Lower lobe of right lung (tissue), 2 donors: ENCODE measurements around the gene IREB2. TPM values are rescaled to one million over a fixed set of nuclear protein-coding genes. Genes with fewer than 3 reads are reported as not detected.
"Not testable (repeated sequence)": the region's sequence is repeated elsewhere in the genome, so short reads cannot be mapped to it uniquely, and the experiment has no call there.

ENCODE experiments used
- ATAC-seq, 2 donors: fragments of 200-7000 bp; cut with Tn5 transposase; one replicate each; pipeline ENCODE4 v1.9.1; 2020 to 2022; ENCODE audit warnings: mild to moderate bottlenecking in 2 of 2, moderate library complexity in 2 of 2
- DNase-seq: peaks from one replicate; pipeline ENCODE4 v3.0.0-alpha.2; 2020
- H3K27ac ChIP-seq: fragments of 200-600 bp; one replicate; pipeline ENCODE4 v1.8.0; 2022
- H3K27me3 ChIP-seq: fragments of 200-600 bp; one replicate; pipeline ENCODE4 v1.8.0; 2022; ENCODE audit warnings: low read depth
- H3K36me3 ChIP-seq: fragments of 200-600 bp; one replicate; pipeline ENCODE4 v1.8.0; 2022; ENCODE audit warnings: mild to moderate bottlenecking
- H3K4me1 ChIP-seq: fragments of 200-600 bp; one replicate; pipeline ENCODE4 v1.8.0; 2022
- H3K4me3 ChIP-seq: fragments of 200-600 bp; one replicate; pipeline ENCODE4 v1.8.0; 2022; ENCODE audit warnings: mild to moderate bottlenecking
- H3K9me3 ChIP-seq: fragments of 200-600 bp; one replicate; pipeline ENCODE4 v1.8.0; 2022
- intact Hi-C: fragments of 100-400 bp; cut with DNase I; formaldehyde crosslinking; loops from one replicate; pipeline ENCODE4 v1.11.0; 2022
- total RNA-seq: library from RNA; stranded (reverse); fragmentation: NEBNext Ultra II Directional; extraction: Animal tissue kit (Norgen Biotek cat#: 25700); gene quantifications from one replicate; pipeline ENCODE4 v1.2.1, GENCODE V29; 2021
- TF ChIP-seq, protein P1 (sequence below): fragments of 200-600 bp; IDR thresholded peaks from one replicate; pipeline ENCODE4 v1.8.0; 2022; ENCODE audit warnings: antibody characterized with exemption, mild to moderate bottlenecking
- donor health status: DM: no; HTN: yes; CAD: no; lungs with severe emphysema.

IREB2 gene
- total RNA-seq, 1 donor from 2014 or later, result 56.4 TPM

DNA sequence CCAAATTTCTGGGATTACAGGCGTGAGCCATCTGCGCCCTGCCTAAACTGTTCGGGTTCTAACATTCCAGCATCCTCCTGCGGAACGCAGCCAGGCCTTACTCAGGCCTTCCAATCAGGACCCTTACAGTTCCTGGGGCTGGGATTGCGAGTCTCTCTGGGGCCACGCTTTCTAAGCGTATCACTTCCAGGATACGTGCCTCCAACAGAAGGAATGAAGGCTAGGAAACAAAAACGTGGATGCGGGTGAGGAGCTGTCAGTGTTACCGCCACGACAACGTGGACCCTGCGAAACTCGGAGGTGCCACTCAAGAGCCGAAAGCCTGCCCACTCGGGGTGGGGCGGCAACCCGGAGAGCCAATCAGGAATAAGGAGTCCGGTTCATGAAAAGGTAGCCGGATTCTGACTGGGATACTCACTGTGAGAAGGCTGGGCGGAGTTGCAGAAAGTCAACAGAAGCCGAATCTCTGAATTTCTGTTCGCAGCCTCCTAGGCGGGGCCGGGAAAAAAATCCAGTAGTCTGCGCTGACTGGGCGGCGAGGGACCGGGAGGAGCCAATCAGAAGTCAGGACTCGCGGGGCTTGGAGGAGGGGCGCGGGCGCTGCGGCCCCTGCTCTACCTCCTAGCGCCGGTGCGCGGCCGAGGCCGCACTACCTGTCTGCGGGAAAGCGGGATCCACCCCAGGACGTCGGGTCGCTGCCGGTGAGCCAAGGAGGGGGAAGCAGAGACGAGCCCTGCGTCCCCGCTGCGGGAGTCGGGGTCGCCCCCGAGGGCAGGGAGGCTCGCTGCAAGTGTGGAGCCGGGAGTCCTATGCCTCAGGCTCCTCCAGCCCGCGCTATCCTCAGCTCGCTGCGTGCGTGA lies 69.2 kb downstream of the IREB2 start, which contains the start of gene HYKK:
Gene HYKK (plus strand): TSS at position 607 of the 860 bp plus-strand sequence. CDS start 5,512 bp downstream, outside the sequence.
- H3K9me3 ChIP-seq, result no peaks in the 10 kb centered on the region
- H3K4me3 ChIP-seq, result peak within 1 kb of the TSS; percentile 94
- TF ChIP-seq, protein P1, sequence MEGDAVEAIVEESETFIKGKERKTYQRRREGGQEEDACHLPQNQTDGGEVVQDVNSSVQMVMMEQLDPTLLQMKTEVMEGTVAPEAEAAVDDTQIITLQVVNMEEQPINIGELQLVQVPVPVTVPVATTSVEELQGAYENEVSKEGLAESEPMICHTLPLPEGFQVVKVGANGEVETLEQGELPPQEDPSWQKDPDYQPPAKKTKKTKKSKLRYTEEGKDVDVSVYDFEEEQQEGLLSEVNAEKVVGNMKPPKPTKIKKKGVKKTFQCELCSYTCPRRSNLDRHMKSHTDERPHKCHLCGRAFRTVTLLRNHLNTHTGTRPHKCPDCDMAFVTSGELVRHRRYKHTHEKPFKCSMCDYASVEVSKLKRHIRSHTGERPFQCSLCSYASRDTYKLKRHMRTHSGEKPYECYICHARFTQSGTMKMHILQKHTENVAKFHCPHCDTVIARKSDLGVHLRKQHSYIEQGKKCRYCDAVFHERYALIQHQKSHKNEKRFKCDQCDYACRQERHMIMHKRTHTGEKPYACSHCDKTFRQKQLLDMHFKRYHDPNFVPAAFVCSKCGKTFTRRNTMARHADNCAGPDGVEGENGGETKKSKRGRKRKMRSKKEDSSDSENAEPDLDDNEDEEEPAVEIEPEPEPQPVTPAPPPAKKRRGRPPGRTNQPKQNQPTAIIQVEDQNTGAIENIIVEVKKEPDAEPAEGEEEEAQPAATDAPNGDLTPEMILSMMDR, result peak; percentile 7
- DNase-seq, result peak; percentile 92
- H3K4me1 ChIP-seq, result peaks cover 11% of the 10 kb centered on the region
- peak within 1 kb of the TSS; percentile 19 for H3K27ac ChIP-seq
- H3K27me3 ChIP-seq, result no peaks in the 10 kb centered on the region
- intact Hi-C loops, result no loop called here
- peak; percentile 99 for ATAC-seq
- H3K36me3 ChIP-seq, result no peaks in the 10 kb centered on the region

DNA sequence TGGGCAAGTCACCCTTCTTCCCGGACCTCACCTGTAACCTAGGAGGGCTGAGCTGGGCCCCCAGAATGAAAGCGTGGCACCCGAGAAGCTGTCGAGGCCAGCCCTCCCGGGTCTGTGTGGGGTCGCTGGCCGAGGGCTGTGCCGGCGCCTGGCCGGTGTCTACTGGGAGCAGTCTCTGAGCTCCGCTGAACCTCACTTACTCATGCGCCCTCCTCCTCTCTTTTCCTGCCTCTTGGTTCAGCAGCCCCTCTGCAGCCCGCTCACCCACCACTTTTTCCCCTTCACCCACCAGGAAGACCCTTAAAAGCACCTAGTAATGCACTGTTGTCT lies 69.8 kb downstream of the IREB2 start:
- Histone ChIP-seq H3K27me3 (no peaks in the 10 kb centered on the region), H3K9me3 (no peaks in the 10 kb centered on the region), H3K36me3 (no peaks in the 10 kb centered on the region), H3K27ac (peak overlapping the region; percentile 19), H3K4me1 (peaks cover 11% of the 10 kb centered on the region), H3K4me3 (peak overlapping the region; percentile 94)
- ATAC-seq (peak; percentile 52 to 54), DNase-seq (no peak)
- intact Hi-C loops, result no loop called here
- TF ChIP-seq, protein P1, result no peak

DNA sequence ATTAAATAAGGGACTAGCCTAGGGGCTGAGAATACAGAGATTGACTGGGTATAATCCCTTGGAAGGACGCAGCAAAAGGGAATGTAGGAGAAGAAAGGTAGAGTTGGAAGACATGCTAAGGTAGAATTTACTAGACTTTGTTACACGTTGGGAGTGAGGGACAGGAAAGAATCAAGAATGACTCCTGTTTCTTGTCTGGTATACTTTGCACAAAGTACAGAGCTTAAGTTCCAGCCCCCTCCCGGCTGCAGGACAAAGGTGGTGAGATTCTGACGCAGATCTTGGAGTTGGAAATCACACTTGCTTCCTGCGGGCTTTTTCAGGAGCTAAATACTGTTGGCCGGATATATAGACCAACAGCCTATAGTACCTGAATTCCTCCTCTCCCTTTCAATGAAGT lies 70.3 kb downstream of the IREB2 start:
- Histone ChIP-seq H3K4me1 (peaks cover 11% of the 10 kb centered on the region), H3K36me3 (no peaks in the 10 kb centered on the region), H3K9me3 (no peaks in the 10 kb centered on the region), H3K27ac (no peak overlapping the region), H3K4me3 (peak overlapping the region; percentile 94), H3K27me3 (no peaks in the 10 kb centered on the region)
- TF ChIP-seq, protein P1, result no peak
- no peak for ATAC-seq
- no peak for DNase-seq
- intact Hi-C loops, result no loop called here

DNA sequence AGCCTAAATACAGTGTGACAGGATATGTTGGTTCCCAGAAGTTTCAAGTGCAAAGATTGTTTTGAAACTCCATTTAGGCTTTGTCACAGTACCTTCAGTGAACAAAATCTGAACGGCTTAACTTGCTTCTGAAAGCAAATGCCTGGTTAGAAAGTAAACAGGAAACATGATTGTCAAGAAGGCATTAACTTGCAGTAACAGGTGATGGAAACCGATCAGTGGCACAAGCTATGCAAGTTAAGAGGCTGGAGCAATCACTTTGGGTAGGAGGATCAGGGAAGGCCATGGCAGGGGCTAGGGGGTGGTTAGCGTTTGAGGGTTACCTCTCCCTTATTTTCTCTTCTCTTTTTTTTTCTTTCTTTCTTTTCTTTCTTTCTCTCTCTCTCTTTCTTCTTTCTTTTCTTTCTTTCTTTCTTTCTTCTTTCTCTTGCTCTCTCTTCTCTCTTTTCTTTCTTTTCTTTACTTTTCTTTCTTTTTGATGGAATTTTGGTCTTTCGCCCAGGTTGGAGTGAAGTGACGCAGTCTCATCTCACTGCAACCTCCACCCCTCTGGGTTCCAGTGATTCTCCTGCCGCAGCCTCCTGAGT lies 71.8 kb downstream of the IREB2 start:
- TF ChIP-seq, protein P1, result no peak
- Histone ChIP-seq H3K27ac (no peak overlapping the region), H3K36me3 (no peaks in the 10 kb centered on the region), H3K27me3 (no peaks in the 10 kb centered on the region), H3K4me3 (no peak overlapping the region), H3K4me1 (peaks cover 11% of the 10 kb centered on the region), H3K9me3 (no peaks in the 10 kb centered on the region)
- DNase-seq, result no peak
- intact Hi-C loops, result no loop called here
- ATAC-seq, result no peak

DNA sequence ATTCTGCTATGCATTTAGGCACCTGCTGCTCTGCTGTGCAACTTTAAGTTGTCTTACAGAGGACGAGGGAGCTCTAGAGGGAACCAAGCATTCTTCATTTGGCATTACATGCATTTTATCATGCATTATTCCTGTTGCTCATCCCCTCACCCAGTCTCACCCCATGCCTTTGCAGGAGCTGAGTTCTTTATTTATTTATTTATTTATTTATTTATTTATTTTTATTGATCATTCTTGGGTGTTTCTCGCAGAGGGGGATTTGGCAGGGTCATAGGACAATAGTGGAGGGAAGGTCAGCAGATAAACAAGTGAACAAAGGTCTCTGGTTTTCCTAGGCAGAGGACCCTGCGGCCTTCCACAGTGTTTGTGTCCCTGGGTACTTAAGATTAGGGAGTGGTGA lies 82.0 kb downstream of the IREB2 start:
- intact Hi-C loops, H3K4me3 ChIP-seq, H3K4me1 ChIP-seq, H3K27ac ChIP-seq, ATAC-seq, H3K27me3 ChIP-seq, H3K9me3 ChIP-seq, H3K36me3 ChIP-seq, DNase-seq: not testable (repeated sequence)

DNA sequence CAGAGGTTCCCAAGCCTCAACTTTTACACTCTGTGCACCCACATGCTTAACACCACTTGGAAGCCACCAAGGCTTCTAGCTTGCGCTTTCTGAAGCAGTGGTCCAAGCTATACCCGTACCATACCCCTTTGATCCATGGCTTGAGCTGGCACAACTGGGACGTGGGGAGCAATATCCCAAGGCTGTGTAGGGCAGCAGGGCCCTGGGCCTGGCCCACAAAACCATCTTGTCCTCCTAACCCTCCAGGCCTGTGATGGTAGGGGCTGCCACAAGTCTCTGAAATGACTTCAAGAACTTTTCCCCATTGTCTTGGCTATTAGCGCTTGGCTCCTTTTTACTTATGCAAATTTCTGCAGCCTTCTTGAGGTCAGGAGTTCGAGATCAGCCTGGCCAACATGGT lies 86.2 kb downstream of the IREB2 start:
- no peak overlapping the region for H3K4me3 ChIP-seq
- DNase-seq (no peak), ATAC-seq (no peak)
- no peaks in the 10 kb centered on the region for H3K4me1 ChIP-seq
- TF ChIP-seq, protein P1, result no peak
- no peaks in the 10 kb centered on the region for H3K36me3 ChIP-seq
- no peak overlapping the region for H3K27ac ChIP-seq
- intact Hi-C loops, result no loop called here
- no peaks in the 10 kb centered on the region for H3K9me3 ChIP-seq
- H3K27me3 ChIP-seq, result no peaks in the 10 kb centered on the region
